HEK293 (cell line): ENCODE data around the gene TMEM123.

ENCODE experiments used
- CTCF ChIA-PET: fragments of 350-600 bp; formaldehyde crosslinking; extraction: SDS; loops from one replicate; lab custom pipeline; 2021; ENCODE audit warnings: antibody characterized with exemption; lab: Yijun Ruan, JAX
- POLR2A ChIA-PET: fragments of 300-600 bp; formaldehyde crosslinking; extraction: SDS; loops from one replicate; lab custom pipeline; 2020; ENCODE audit warnings: antibody characterized with exemption, inconsistent platforms; lab: Yijun Ruan, JAX
- H3K27ac ChIP-seq: fragments of 200-500 bp; sonication (Bioruptor generic); 2 replicates; pipeline ENCODE4 v1.5.1; 2014; ENCODE audit warnings: low read depth, low read length, control low read depth, inconsistent platforms; ENCODE audit errors: extremely low read depth
- H3K36me3 ChIP-seq, 2 experiments: fragments of 200-500 bp in 1 of 2; sonication (Bioruptor generic) in 1 of 2; 1 replicate in 1 of 2; 2 replicates in 1 of 2; pipeline ENCODE4 v1.5.1; 2014 to 2017; ENCODE audit warnings: inconsistent platforms in 2 of 2, low read length in 2 of 2; ENCODE audit not compliant: control insufficient read depth in 2 of 2, insufficient read depth in 1 of 2
- H3K4me1 ChIP-seq: fragments of 200-500 bp; sonication (Bioruptor generic); 2 replicates; pipeline ENCODE4 v1.5.1; 2014; ENCODE audit warnings: mild to moderate bottlenecking, low read length, inconsistent platforms; ENCODE audit not compliant: control insufficient read depth, insufficient read depth
- H3K4me3 ChIP-seq: 2 replicates; pipeline ENCODE4 v1.5.1; 2011; ENCODE audit warnings: low read depth, mild to moderate bottlenecking, control low read depth, low read length, moderate library complexity
- H3K9me3 ChIP-seq: fragments of 200-500 bp; sonication (Bioruptor generic); 2 replicates; pipeline ENCODE4 v1.5.1; 2014; ENCODE audit warnings: low read depth, low read length, inconsistent platforms; ENCODE audit not compliant: control insufficient read depth, insufficient read depth
- ATF2 ChIP-seq: fragments of 450-650 bp; formaldehyde crosslinking; IDR thresholded peaks from 2 replicates; pipeline ENCODE4 v1.5.1; 2016; ENCODE audit warnings: missing biosample characterization, missing genetic modification characterization, low read depth
- KLF10 ChIP-seq: fragments of 450-650 bp; IDR thresholded peaks from 2 replicates; pipeline ENCODE4 v1.5.1; 2018; ENCODE audit warnings: missing biosample characterization, mild to moderate bottlenecking, missing genetic modification characterization
- MZF1 ChIP-seq: fragments of 450-650 bp; formaldehyde crosslinking; IDR thresholded peaks from 2 replicates; pipeline ENCODE4 v1.5.1; 2017; ENCODE audit warnings: missing biosample characterization, missing genetic modification characterization, borderline replicate concordance
- SP3 ChIP-seq: fragments of 450-650 bp; formaldehyde crosslinking; IDR thresholded peaks from 2 replicates; pipeline ENCODE4 v1.5.1; 2016; ENCODE audit warnings: missing biosample characterization, missing genetic modification characterization
- YY2 ChIP-seq: fragments of 450-650 bp; formaldehyde crosslinking; IDR thresholded peaks from 2 replicates; pipeline ENCODE4 v1.5.1; 2016; ENCODE audit warnings: missing biosample characterization, missing genetic modification characterization
- ZBTB21 ChIP-seq: fragments of 450-650 bp; formaldehyde crosslinking; IDR thresholded peaks from 2 replicates; pipeline ENCODE4 v1.5.1; 2017; ENCODE audit warnings: missing biosample characterization, missing genetic modification characterization
- ZBTB48 ChIP-seq: fragments of 450-650 bp; formaldehyde crosslinking; IDR thresholded peaks from 2 replicates; pipeline ENCODE4 v1.5.1; 2016; ENCODE audit warnings: missing biosample characterization, missing genetic modification characterization
- ZNF114 ChIP-seq: fragments of 450-650 bp; formaldehyde crosslinking; IDR thresholded peaks from 2 replicates; pipeline ENCODE4 v1.5.0; 2017; ENCODE audit warnings: missing biosample characterization, missing genetic modification characterization
- ZNF133 ChIP-seq: fragments of 450-650 bp; formaldehyde crosslinking; IDR thresholded peaks from 2 replicates; pipeline ENCODE4 v1.5.1; 2016; ENCODE audit warnings: missing biosample characterization, missing genetic modification characterization
- ZNF169 ChIP-seq: fragments of 450-650 bp; formaldehyde crosslinking; IDR thresholded peaks from 2 replicates; pipeline ENCODE4 v1.5.1; 2016; ENCODE audit warnings: missing biosample characterization, missing genetic modification characterization
- ZNF19 ChIP-seq: fragments of 450-650 bp; formaldehyde crosslinking; IDR thresholded peaks from 2 replicates; pipeline ENCODE4; 2016; ENCODE audit warnings: missing biosample characterization, missing genetic modification characterization, low read depth
- ZNF223 ChIP-seq: fragments of 450-650 bp; formaldehyde crosslinking; IDR thresholded peaks from 2 replicates; pipeline ENCODE4 v1.5.1; 2016; ENCODE audit warnings: missing biosample characterization, missing genetic modification characterization
- ZNF266 ChIP-seq: fragments of 450-650 bp; formaldehyde crosslinking; IDR thresholded peaks from 2 replicates; pipeline ENCODE4 v1.5.1; 2016; ENCODE audit warnings: missing biosample characterization, missing genetic modification characterization, low read depth
- ZNF302 ChIP-seq: fragments of 450-650 bp; formaldehyde crosslinking; IDR thresholded peaks from 2 replicates; pipeline ENCODE4 v1.5.1; 2016; ENCODE audit warnings: missing biosample characterization, missing genetic modification characterization, low read depth
- ZNF423 ChIP-seq: fragments of 450-650 bp; formaldehyde crosslinking; IDR thresholded peaks from 2 replicates; pipeline ENCODE4 v1.5.1; 2016; ENCODE audit warnings: missing biosample characterization, missing genetic modification characterization
- ZNF580 ChIP-seq: fragments of 450-650 bp; formaldehyde crosslinking; IDR thresholded peaks from 2 replicates; pipeline ENCODE4 v1.5.1; 2016; ENCODE audit warnings: missing biosample characterization, missing genetic modification characterization
- ZNF585B ChIP-seq: fragments of 450-650 bp; formaldehyde crosslinking; IDR thresholded peaks from 2 replicates; pipeline ENCODE4 v1.5.1; 2016; ENCODE audit warnings: missing biosample characterization, missing genetic modification characterization
- ZNF654 ChIP-seq: fragments of 450-650 bp; formaldehyde crosslinking; IDR thresholded peaks from 2 replicates; pipeline ENCODE4 v1.5.1; 2016; ENCODE audit warnings: low read depth, missing biosample characterization, missing genetic modification characterization
- ZNF776 ChIP-seq: fragments of 450-650 bp; formaldehyde crosslinking; IDR thresholded peaks from 2 replicates; pipeline ENCODE4 v1.5.0; 2017; ENCODE audit warnings: missing biosample characterization, missing genetic modification characterization, borderline replicate concordance
- ZNF837 ChIP-seq: fragments of 450-650 bp; formaldehyde crosslinking; IDR thresholded peaks from 2 replicates; pipeline ENCODE4 v1.5.1; 2016; ENCODE audit warnings: missing biosample characterization, missing genetic modification characterization
- ZSCAN18 ChIP-seq: fragments of 450-650 bp; formaldehyde crosslinking; IDR thresholded peaks from 2 replicates; pipeline ENCODE4 v1.5.1; 2016; ENCODE audit warnings: missing biosample characterization, missing genetic modification characterization
- TF ChIP-seq, protein P1 (sequence below): fragments of 450-650 bp; formaldehyde crosslinking; IDR thresholded peaks from 2 replicates; pipeline ENCODE4 v1.5.1; 2016; ENCODE audit warnings: missing biosample characterization, missing genetic modification characterization

TMEM123 gene

GRCh38 chr11:102494216-102494615 lies 41.7 kb upstream of the TMEM123 start:
- Histone ChIP-seq H3K27ac (no peak overlapping the region), H3K36me3 (no peaks in the 10 kb centered on the region), H3K9me3 (no peaks in the 10 kb centered on the region), H3K4me3 (no peak overlapping the region), H3K4me1 (no peaks in the 10 kb centered on the region)
- ChIA-PET CTCF (interaction anchor here (0.6 to 2.3 kb wide), 6 partner anchors 45 to 630 kb away, joined by 3 to 15 read pairs (median 8); no protein-coding TSS in a partner anchor), POLR2A (no interaction called here)
- TF ChIP-seq ZNF133 (tag by site-specific recombination): no peak
- TF ChIP-seq ZNF585B (tag by site-specific recombination): no peak
- TF ChIP-seq ZSCAN18: no peak
- no peak for TF ChIP-seq ZBTB21 (tag by site-specific recombination)
- no peak for TF ChIP-seq KLF10 (tag by site-specific recombination)
- TF ChIP-seq ZNF837 (tag by site-specific recombination): no peak
- TF ChIP-seq ZNF302 (tag by site-specific recombination): no peak
- no peak for TF ChIP-seq ZNF19 (tag by site-specific recombination)
- no peak for TF ChIP-seq MZF1 (tag by site-specific recombination)
- no peak for TF ChIP-seq ZNF423 (tag by site-specific recombination)
- TF ChIP-seq, protein P1, sequence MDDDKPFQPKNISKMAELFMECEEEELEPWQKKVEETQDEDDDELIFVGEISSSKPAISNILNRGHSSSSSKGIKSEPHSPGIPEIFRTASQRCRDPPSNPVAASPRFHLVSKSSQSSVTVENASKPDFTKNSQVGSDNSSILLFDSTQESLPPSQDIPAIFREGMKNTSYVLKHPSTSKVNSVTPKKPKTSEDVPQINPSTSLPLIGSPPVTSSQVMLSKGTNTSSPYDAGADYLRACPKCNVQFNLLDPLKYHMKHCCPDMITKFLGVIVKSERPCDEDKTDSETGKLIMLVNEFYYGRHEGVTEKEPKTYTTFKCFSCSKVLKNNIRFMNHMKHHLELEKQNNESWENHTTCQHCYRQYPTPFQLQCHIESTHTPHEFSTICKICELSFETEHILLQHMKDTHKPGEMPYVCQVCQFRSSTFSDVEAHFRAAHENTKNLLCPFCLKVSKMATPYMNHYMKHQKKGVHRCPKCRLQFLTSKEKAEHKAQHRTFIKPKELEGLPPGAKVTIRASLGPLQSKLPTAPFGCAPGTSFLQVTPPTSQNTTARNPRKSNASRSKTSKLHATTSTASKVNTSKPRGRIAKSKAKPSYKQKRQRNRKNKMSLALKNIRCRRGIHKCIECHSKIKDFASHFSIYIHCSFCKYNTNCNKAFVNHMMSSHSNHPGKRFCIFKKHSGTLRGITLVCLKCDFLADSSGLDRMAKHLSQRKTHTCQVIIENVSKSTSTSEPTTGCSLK (tag by site-specific recombination): no peak
- TF ChIP-seq ZBTB48: no peak
- no peak for TF ChIP-seq ZNF776 (tag by site-specific recombination)
- TF ChIP-seq SP3 (tag by site-specific recombination): no peak
- no peak for TF ChIP-seq ZNF114 (tag by site-specific recombination)
- no peak for TF ChIP-seq ZNF266 (tag by site-specific recombination)
- no peak for TF ChIP-seq ZNF654
- TF ChIP-seq ZNF223: no peak
- TF ChIP-seq ZNF169 (tag by site-specific recombination): no peak

DNA sequence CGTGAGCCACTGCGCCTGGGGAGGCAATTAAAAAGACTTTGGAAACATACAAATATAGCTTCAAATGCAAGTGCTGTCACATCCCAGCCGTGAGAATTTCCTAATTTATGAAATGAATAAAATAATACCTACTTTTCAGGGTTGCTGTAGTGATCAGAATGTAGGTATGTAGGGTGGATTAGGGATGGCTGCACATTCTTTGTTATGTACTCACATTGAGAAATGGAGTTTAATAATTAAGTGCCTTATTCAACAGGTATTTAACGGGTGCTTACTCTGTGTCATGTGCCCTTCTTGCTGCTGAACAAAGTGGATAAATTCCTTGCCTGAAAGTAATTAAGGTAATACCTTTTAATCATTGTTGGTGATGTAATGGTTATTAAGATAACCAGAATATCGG lies 41.0 kb upstream of the TMEM123 start:
- ChIA-PET POLR2A (no interaction called here), CTCF (interaction anchor here (0.6 to 2.3 kb wide), 8 partner anchors 17 to 632 kb away, joined by 3 to 15 read pairs (median 4); no protein-coding TSS in a partner anchor)
- H3K36me3 ChIP-seq: no peaks in the 10 kb centered on the region
- H3K27ac ChIP-seq: no peak overlapping the region
- 0 out of 2 replicates have a peak, but pooled peaks have one; percentile 30 for TF ChIP-seq ATF2 (tag by site-specific recombination)
- no peak for TF ChIP-seq YY2 (tag by site-specific recombination)
- TF ChIP-seq ZNF580 (tag by site-specific recombination): no peak
- no peaks in the 10 kb centered on the region for H3K4me1 ChIP-seq
- H3K9me3 ChIP-seq: no peaks in the 10 kb centered on the region
- no peak overlapping the region for H3K4me3 ChIP-seq
